ENCODE results near the gene ST6GALNAC1. TPM values are rescaled to one million over a fixed set of nuclear protein-coding genes. Genes with fewer than 3 reads are reported as not detected.

ST6GALNAC1 gene
- total RNA-seq, 1 donor from 2014 or later = not detected

DNA sequence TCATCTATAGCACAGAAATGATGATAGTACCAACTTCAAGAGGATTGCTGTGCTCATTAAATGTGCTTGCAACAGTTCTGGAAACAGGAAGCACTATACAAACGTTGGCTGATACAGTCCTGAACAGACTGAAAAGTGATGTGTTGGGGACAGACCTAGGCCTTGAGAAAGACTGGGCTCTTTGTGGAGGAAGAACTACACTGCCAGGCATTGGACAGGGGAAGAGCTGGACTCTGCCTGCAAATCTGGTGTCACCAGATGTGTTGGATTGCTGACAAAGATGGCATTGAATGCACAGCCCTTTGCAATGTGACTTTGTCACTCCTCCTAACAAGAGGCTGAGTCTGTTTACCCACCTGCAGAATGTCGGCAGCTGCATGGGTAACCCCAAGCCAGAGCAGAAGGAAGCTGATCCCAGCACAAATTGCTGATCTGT, 45.5 kb downstream of the ST6GALNAC1 start:
- Histone ChIP-seq H3K36me3 (ENCODE audit: control insufficient read depth, insufficient read depth, low read length) (no peaks in the 10 kb centered on the region), H3K4me3 (ENCODE audit: low read depth, low read length) (no peak overlapping the region), H3K27me3 (ENCODE audit: control insufficient read depth, insufficient read depth, low read length) (no peaks in the 10 kb centered on the region)
- no peak for DNase-seq (ENCODE audit: low read depth)
- TF ChIP-seq, protein P1, sequence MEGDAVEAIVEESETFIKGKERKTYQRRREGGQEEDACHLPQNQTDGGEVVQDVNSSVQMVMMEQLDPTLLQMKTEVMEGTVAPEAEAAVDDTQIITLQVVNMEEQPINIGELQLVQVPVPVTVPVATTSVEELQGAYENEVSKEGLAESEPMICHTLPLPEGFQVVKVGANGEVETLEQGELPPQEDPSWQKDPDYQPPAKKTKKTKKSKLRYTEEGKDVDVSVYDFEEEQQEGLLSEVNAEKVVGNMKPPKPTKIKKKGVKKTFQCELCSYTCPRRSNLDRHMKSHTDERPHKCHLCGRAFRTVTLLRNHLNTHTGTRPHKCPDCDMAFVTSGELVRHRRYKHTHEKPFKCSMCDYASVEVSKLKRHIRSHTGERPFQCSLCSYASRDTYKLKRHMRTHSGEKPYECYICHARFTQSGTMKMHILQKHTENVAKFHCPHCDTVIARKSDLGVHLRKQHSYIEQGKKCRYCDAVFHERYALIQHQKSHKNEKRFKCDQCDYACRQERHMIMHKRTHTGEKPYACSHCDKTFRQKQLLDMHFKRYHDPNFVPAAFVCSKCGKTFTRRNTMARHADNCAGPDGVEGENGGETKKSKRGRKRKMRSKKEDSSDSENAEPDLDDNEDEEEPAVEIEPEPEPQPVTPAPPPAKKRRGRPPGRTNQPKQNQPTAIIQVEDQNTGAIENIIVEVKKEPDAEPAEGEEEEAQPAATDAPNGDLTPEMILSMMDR (IDR thresholded peaks at IDR 0.05; ENCODE audit: insufficient read depth, low read length, poor library complexity, severe bottlenecking) = no peak

DNA sequence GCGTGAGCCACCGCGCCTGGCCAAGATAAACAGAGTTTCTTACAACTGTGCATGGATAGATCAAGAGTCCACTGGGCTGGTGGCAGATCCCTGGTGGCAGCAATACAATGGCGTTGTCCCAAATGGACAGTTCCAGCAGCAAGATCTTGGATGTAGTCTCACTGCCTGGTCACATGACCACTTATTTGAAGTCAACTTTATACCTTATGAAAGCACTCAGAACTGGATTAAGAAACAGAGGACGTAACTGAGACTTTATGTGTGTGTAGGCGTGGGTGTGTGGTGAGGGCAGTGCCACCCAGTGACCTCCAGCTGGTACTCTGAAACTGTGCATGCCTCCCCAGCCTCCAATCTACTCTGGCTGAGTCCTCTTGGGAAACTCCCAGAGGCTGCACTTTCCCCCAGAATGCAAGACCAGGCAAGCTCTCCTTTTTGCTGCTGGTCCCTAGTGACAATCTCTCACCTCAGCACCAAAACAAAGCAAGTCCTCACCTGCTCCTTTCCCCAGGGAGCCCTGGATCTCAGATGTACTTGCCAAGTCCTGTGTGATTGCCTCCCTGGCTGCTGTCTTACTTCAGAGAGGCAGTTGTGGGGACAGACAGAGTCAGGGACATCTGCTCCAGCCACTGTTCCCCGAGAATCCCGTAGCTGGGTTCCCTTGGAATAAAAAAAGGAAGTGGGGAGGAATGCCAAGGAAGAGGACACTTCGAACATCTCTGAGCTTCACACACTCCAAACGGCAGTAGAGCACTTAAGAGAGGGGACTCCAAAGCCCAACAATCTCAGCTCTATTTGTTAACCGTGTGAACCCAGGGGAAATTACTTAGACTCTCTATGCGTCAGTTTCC, 46.2 kb downstream of the ST6GALNAC1 start:
- H3K36me3 ChIP-seq (ENCODE audit: control insufficient read depth, insufficient read depth, low read length) = no peaks in the 10 kb centered on the region
- H3K27me3 ChIP-seq (ENCODE audit: control insufficient read depth, insufficient read depth, low read length) = no peaks in the 10 kb centered on the region
- TF ChIP-seq, protein P1 (IDR thresholded peaks at IDR 0.05; ENCODE audit: insufficient read depth, low read length, poor library complexity, severe bottlenecking) = no peak
- H3K4me3 ChIP-seq (ENCODE audit: low read depth, low read length) = no peak overlapping the region
- DNase-seq (ENCODE audit: low read depth) = no peak

DNA sequence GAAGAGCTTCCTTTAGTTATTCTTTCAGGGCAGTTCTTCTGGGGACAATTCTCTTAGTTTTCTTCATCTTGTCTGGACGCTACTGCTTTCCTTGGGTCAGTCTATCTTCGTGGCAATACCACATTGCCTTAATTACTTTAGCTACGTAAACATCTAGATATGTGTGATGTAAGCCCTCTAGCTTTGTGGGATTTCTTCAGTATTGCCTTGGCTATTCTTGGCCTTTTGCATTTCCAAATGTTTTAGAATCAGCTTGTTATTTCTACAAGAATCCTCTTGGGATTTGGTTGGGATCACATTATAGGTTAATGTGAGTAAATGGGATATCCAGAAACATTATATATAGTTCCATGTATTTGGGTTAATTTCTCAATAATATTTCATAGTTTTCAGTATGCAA, 48.9 kb downstream of the ST6GALNAC1 start:
- DNase-seq (ENCODE audit: low read depth) = no peak
- TF ChIP-seq, protein P1 (IDR thresholded peaks at IDR 0.05; ENCODE audit: insufficient read depth, low read length, poor library complexity, severe bottlenecking) = no peak
- Histone ChIP-seq H3K36me3 (ENCODE audit: control insufficient read depth, insufficient read depth, low read length) (no peaks in the 10 kb centered on the region), H3K27me3 (ENCODE audit: control insufficient read depth, insufficient read depth, low read length) (no peaks in the 10 kb centered on the region), H3K4me3 (ENCODE audit: low read depth, low read length) (no peak overlapping the region)

DNA sequence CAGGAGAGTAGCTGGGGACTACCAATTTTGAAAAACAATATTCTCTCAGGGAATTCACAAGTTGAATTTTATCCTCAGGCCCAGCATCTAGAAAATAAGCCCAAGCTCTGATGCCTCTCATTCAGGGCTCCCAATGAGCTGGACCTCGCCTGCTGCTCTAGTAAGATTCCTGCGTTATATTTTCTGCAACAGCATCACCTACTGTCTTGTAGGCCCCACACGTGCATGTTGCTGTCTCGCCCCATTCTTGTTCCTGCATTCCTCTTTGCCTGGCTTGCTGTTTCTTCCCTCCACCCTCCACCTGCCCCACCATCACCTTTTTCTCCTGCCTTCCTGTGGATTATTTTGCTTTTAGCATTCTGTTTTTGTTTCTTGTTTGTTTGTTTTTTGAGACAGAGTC, 49.6 kb downstream of the ST6GALNAC1 start:
- H3K27me3 ChIP-seq (ENCODE audit: control insufficient read depth, insufficient read depth, low read length) = no peaks in the 10 kb centered on the region
- H3K4me3 ChIP-seq (ENCODE audit: low read depth, low read length) = no peak overlapping the region
- no peak for DNase-seq (ENCODE audit: low read depth)
- no peaks in the 10 kb centered on the region for H3K36me3 ChIP-seq (ENCODE audit: control insufficient read depth, insufficient read depth, low read length)
- TF ChIP-seq, protein P1 (IDR thresholded peaks at IDR 0.05; ENCODE audit: insufficient read depth, low read length, poor library complexity, severe bottlenecking) = no peak

DNA sequence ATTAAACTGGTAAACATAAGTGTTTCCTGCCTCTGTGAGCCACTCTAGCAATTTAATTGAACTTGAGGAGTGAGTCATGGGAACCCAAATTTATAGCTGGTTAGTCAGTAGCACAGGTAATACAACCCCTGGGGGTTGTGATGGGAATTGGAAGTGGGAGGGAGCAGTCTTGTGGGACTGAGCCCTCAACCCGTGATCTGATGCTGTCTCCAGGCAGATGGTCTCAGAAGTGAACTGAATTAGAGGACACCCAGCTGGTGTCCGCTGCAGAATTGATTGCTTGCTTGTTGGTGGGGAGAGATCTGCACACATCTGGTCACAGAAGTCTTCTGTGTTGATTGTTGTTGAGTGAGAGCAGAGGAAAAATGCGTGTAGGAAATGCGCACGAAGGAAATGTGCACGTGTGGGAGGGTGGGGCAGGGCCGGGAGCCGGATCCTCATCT, 50.2 kb downstream of the ST6GALNAC1 start:
- Histone ChIP-seq H3K36me3 (ENCODE audit: control insufficient read depth, insufficient read depth, low read length) (no peaks in the 10 kb centered on the region), H3K27me3 (ENCODE audit: control insufficient read depth, insufficient read depth, low read length) (no peaks in the 10 kb centered on the region), H3K4me3 (ENCODE audit: low read depth, low read length) (no peak overlapping the region)
- DNase-seq (ENCODE audit: low read depth) = peak; percentile 25
- TF ChIP-seq, protein P1 (IDR thresholded peaks at IDR 0.05; ENCODE audit: insufficient read depth, low read length, poor library complexity, severe bottlenecking) = no peak
